T-helper 9 cell (primary cell): ENCODE data around the gene STK16.
A peak's percentile ranks its signal among the peaks of the same experiment; 100 is the strongest.

ENCODE experiments used
- DNase-seq: peaks from one replicate; pipeline ENCODE4 v3.0.0-alpha.2; 2020

Gene STK16

GRCh38 chr2:219289537-219290361, 44.5 kb downstream of the STK16 start:
- no peak for DNase-seq

DNA sequence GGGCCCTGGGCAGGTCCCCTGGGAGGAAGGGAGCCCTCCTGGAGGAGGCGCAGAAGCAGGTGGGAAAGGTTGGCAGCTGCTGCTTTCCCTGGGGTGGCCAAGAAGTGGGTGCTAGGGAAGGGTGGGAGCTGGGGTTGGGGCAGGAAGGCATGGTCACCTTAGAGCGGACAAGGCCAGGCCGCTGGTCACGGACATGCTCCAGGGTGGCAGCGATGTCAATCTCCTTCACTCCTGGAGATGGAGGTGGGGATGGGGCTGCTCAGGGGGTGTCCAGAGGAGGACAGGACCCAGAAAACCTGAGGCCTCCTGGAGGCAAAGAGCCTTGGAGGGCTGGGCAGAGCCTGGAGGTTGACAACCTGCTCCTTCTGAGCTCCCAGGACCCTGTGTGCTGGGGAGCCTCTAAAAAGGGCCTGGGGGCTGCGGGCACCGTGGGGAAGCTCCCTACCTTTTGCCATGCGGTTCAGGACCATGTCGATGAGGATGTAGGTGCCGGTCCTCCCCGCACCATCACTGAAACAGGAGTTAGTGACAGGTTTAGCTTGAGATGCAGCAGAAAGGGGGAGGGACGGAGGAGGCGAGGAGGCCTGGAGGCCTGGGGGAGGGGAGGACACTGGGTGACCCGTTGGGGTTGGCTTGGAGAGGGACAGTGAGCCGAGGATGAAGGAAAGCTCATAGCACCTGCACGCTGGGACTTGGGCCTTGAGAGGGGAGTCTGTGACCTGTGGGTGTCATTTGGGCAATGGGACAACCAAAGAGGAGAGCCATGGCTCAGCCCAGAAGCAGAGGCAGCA, 45.3 kb downstream of the STK16 start:
- no peak for DNase-seq

DNA sequence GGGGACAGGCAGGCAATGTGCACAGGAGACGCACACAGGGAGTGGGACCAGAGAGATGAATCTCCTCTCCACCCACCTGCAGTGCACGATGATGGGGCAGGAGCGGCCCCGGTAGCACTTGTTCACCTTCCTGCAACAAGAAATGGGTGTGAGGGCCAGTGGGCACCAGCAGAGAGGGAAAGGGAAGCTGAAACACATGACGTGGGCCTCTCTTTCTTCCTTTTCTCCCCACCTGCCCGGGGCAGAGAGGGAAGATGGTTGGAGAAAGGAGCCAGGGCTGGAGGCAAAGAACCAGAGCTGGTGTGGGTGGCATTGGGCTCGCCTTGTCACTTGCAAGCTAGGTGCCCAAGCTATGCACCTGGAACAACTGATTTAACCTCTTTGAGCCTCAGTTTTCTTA, 46.1 kb downstream of the STK16 start:
- no peak for DNase-seq

- DNase-seq = no peak
Observed at GRCh38 chr2:219291910-219292490, 46.7 kb downstream of the STK16 start.

- DNase-seq = no peak
Observed at GRCh38 chr2:219292616-219293015, 47.3 kb downstream of the STK16 start.

GRCh38 chr2:219293736-219294231, 48.5 kb downstream of the STK16 start:
- no peak for DNase-seq

DNA sequence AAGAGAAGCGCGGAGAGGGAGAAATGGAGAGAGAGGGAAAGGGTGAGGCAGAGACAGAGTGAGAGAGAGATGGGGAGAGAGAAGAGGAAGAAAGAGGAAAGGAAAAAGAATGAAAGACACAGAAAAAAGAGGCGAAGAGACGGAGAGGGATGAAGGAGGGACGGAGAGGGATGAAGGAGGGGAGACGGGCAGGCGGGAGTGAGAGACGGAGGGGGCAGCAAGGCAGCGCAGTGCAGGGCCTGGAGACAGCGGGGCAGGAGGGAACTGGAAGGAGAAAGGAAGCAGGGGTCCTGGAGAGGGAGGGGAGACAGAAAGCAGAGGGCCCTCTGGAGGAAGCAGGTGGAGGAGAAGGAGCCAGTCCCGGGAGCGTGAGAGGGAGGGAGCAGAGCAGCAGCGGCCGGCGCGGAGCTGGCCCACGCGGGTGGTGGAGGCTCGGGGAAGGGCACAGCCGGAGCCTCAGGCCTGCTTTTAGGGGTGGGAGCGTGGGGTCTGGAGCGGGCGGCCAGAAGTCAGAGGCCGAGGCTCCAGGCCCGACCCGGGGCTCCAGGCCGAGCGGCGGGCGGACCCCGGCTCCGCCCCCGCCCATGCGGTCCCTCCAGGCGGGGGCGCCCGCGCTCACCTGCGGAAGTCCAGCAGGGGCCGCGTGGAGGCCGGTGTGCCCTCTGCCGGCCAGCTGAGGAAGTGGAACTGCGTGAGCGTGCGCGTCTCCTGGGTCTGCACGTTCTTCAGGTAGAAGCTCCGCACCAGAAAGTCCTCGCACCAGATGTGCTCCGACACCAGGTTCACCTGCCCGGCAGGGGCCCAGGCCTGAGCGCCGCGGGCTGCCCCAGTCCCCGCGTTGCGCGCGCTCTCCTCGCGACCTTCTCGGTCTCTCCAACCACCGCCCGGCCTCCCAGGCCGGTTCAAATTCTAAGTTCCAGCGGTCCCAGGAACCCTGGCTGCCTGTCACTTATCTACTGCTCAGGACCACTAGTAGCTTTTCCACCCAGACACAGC, 49.4 kb downstream of the STK16 start:
- peak; percentile 87 for DNase-seq

DNA sequence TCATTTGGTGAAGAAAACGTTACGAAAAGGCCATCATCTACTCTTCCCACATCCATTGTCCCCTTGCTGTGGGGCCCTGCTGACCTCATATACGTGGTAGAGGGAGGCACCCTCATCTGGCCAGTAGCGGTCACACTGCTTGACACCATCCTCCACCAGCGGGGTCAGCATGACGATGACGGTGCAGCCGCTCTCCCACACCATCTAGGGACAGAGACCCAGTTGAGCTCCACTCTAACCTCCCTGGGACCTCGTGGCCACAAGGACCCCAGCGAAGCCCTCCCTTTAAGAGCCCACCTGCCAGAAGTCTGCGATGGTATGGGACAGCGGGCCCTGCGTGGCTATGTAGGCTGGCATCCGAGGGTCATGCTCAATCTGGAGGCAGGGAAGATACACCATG, 50.9 kb downstream of the STK16 start:
- DNase-seq = no peak

- no peak for DNase-seq
Observed at GRCh38 chr2:219296631-219297391, 51.5 kb downstream of the STK16 start.

- no peak for DNase-seq
Observed at GRCh38 chr2:219297766-219298456, 52.6 kb downstream of the STK16 start.

GRCh38 chr2:219298759-219299371, 53.6 kb downstream of the STK16 start:
- peak; percentile 91 for DNase-seq

DNA sequence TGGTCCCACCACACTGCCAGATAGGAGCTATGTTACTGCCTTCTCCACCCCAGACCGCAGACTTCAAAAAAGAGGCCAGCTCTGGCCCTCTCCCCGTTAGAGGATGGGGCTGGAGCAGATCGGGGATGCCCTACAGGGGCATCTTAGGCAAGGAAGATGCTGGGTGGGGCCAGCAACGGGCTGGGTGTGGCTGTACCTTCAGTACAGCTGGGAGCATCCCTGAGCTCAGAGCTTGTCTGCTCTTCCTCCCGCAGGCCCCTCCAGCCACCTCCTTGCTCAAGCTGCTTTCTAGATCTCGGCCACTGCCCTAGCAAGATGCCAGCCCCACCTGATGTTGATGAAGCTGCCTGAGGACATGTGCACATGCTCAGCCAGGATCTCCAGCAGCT, 54.1 kb downstream of the STK16 start:
- DNase-seq = no peak
